22Rv1 (cell line): Measurements from ENCODE around the gene CENPS.

ENCODE experiments used
- H3K27ac ChIP-seq: fragments of 450-650 bp; 2 replicates; pipeline ENCODE4 v1.5.1; 2017
- ZFX ChIP-seq: fragments of 450-650 bp; IDR thresholded peaks from 2 replicates; pipeline ENCODE4 v1.6.1; 2017; ENCODE audit warnings: antibody characterized with exemption, borderline replicate concordance
- TF ChIP-seq, protein P1 (sequence below): fragments of 450-650 bp; IDR thresholded peaks from 2 replicates; pipeline ENCODE4 v1.5.1; 2017; ENCODE audit warnings: mild to moderate bottlenecking

The CENPS gene

DNA sequence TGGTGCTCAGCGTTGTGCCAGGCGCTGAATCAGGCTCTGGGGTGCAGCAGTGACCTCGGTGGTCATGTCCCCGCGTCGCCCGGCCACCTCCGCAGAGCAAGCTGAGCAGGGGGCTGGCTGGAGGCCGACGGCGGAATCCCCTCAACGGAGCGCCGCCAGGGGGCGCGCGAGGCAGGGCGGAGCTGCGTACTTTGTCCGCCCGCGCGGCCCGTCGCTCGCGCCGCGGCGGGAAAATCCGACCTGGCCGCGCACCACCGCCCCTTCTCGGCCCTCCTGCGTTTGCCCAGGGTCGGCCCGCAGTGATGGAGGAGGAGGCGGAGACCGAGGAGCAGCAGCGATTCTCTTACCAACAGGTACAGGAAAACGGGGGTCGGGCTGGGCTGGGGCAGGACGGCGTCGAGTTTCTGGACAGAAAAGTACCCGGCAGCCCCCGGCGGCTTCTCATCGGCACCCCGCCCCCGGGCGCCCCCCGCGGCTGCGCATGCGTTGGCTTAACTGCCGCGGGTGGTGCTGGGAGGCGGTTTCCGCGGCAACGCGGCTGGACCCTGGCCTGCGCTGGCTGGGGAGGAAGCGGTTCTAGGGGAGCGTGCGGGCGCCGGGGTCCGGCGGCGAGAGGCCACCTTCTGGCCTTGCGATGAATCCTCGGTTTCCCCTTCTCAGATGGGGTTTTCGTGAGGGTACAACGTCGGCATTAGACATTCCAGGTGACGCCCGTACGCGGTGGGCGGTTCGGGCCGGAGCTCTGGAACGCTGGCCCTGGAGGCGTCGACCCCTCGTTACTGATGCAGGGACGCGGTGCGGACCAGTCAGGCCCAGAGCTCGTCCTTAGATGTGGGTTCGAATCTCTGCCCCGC, at the start of gene CENPS:
CENPS (plus strand) TSS at position 218 of the 854 bp plus-strand sequence; CDS start at position 303, 85 bp downstream.
- H3K27ac ChIP-seq: peak within 1 kb of the TSS; percentile 78
- no peak for TF ChIP-seq ZFX
- TF ChIP-seq, protein P1, sequence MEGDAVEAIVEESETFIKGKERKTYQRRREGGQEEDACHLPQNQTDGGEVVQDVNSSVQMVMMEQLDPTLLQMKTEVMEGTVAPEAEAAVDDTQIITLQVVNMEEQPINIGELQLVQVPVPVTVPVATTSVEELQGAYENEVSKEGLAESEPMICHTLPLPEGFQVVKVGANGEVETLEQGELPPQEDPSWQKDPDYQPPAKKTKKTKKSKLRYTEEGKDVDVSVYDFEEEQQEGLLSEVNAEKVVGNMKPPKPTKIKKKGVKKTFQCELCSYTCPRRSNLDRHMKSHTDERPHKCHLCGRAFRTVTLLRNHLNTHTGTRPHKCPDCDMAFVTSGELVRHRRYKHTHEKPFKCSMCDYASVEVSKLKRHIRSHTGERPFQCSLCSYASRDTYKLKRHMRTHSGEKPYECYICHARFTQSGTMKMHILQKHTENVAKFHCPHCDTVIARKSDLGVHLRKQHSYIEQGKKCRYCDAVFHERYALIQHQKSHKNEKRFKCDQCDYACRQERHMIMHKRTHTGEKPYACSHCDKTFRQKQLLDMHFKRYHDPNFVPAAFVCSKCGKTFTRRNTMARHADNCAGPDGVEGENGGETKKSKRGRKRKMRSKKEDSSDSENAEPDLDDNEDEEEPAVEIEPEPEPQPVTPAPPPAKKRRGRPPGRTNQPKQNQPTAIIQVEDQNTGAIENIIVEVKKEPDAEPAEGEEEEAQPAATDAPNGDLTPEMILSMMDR: peak; percentile 97

GRCh38 chr1:10380594-10381275, 49.5 kb upstream of the CENPS start:
- TF ChIP-seq ZFX: no peak
- H3K27ac ChIP-seq: no peak overlapping the region

- TF ChIP-seq, protein P1: no peak
- TF ChIP-seq ZFX: no peak
- no peak overlapping the region for H3K27ac ChIP-seq
Measured at GRCh38 chr1:10383630-10384029, 46.6 kb upstream of the CENPS start.

- no peak for TF ChIP-seq ZFX
- TF ChIP-seq, protein P1: no peak
- no peak overlapping the region for H3K27ac ChIP-seq
Measured at GRCh38 chr1:10384219-10384618, 46.0 kb upstream of the CENPS start.

DNA sequence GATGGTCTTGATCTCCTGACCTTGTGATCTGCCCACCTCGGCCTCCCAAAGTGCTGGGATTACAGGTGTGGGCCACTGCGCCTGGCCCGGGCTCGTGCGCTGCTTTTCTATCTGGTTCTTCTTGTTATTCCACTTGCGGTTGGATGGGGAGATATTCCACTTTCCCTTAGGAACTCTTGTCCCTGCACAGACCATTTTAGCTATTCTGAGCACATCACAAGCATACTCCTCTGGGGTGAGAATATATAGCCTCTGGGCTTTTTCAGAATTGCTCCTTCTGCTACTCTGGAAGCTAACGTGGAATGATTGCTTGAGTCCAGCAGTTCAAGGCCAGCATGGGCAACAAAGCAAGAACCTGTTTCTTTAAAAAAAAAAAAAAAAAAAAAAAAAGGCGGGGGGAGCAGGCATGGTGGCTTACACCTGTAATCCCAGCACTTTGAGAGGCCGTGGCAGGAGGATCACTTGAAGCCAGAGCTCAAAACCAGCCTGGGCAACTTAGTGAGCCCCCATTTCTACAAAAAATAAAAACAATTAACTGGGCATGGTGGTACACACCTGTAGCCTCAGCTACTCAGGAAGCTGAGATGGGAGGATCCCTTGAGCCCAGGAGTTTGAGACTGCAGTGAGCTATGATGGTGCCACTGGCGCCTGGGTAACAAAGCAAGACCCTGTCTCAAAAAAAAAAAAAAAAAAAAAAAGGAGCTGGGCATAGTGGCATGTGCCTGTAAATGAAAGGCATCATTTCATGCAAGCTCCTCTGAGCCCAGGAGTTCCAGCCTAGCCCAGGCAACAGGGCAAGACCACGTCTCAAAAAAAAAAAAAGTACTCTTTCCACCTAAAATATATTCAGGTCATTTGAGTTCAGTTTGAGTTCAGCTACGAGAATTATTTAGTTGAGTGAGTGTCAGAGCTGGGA, 43.2 kb upstream of the CENPS start:
- no peak overlapping the region for H3K27ac ChIP-seq

GRCh38 chr1:10387677-10388386, 42.4 kb upstream of the CENPS start:
- no peak overlapping the region for H3K27ac ChIP-seq
- TF ChIP-seq, protein P1: no peak
- TF ChIP-seq ZFX: no peak

More for the DNA sequence above, 43.2 kb upstream of the CENPS start:
- no peak for TF ChIP-seq ZFX
- TF ChIP-seq, protein P1: no peak

GRCh38 chr1:10388387-10388715, 41.9 kb upstream of the CENPS start:
- H3K27ac ChIP-seq: no peak overlapping the region
- TF ChIP-seq, protein P1: no peak
- TF ChIP-seq ZFX: no peak
